GM19025 (cell line): ENCODE measurements around the gene TUB.

ENCODE experiments used
- ATAC-seq: cut with Tn5 transposase; IDR thresholded peaks from one replicate; pipeline ENCODE4 v1.9.1; 2021; ENCODE audit warnings: mild to moderate bottlenecking, low read depth, moderate library complexity; ENCODE audit not compliant: unreplicated experiment

TUB gene

DNA sequence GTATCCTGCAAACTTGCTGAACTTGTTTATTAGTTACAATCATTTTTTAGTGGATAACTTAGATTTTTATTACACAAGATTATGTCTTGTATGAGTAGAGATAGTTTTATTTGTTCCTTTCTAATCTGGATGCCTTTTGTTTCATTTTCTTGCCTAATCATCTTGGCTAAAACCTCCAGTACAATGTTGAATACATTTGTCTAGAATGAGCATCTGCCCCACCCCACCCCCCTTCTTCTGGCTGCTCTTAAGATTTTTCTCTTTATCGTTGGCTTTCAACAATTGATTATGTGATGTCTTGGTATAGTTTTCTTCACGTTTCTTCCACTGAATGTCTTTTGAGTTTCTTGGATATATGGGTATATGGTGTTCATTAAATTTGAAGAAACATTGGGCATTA is 37.3 kb upstream of the TUB start:
- no peak for ATAC-seq

- no peak for ATAC-seq
These were observed 35.2 kb upstream of the TUB start for GRCh38 chr11:8045839-8046238.

DNA sequence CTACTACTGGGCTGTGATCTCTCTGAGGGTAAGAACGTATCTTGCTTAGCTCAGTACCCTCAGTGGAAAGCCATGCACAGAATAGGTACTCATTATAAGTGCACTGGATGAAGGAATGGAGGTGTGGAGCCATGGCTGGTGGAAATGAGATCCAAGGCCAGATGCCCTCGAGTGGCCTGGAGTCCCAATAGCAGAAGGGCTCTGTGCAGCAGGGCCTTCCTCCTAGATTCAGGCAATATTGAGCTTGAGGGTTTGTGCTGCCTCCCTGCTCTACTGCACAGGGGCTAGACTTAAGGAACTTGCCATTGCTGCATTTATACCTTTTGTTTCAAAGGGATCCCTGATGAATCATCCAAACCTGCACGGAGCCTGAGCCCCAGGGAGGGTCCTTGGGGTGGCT is 33.6 kb upstream of the TUB start:
- ATAC-seq: no peak

DNA sequence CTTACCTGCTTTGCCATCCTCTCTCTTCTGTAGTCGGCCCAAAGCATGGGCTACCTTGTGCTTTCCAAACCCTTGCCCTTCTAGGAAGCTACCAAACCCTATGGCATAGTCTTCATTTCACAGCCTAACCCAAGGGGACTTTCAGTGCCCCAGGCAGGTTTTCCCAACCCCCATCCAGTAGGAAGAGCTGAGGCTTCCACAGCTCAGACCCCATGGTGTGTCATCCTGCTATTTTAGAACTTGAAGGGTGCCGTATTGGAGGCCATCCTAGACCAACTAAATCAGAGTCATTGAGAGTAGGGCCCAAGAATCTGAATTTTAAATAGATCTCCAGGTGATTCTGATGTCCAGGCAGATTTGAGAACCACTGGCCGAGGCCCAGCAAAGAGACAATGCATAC is 31.9 kb upstream of the TUB start:
- no peak for ATAC-seq

DNA sequence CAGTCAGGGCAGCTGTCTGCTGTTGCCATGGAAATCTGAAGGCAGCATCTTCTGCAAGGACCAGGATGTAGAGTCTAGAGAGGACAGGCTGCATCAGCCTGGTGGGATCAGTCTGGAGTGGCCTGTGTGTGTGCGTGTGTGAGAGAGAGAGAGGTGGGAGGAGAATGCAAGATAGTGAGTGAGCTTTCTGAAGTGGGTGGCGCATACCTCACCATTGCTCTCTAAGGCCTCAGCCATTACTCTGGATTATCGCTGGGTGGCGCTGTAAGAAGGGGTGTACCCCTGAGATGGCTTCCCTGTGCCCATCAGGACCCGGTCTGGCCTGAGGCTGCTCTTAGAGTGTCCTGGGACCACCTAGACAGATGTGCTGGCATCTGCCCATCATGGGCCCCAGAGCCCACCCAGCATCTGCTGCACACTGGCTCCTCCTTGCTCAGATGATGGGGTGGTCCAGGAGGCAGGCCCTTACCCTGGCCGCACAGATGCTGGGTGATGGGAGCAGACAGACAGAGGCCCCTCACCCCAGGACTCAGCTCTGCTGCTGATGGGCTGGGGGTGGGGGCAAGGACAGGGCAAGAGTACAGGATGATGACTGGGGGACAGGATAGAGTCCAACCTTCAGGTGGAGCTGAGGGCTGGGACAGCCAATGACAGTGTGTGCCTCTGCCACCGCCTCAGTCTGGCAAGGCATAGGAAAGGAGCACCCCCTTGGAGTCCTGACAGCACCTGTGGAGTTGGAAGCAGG is 25.7 kb upstream of the TUB start:
- no peak for ATAC-seq

- ATAC-seq: no peak
These were observed 25.0 kb upstream of the TUB start for GRCh38 chr11:8055836-8056526.

GRCh38 chr11:8056810-8057463 is 24.1 kb upstream of the TUB start:
- no peak for ATAC-seq

DNA sequence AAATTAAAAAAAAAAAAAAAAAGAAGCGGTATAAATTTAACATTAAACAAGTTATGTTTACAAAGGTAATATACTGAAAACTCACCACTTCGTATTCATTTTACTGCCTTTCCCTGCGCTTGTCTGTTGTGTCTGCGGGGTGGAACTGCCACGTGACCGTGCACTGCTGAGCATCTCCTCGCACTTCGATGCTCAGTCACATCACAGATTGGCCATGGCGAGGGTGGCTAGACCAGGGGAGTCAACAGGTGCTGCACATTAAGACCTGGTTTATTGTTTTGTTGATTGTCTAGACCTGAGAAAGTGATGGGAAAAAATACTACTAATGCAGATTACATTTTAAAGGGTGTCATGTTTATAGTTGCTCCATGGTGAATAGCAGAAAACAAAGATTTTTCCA is 22.8 kb upstream of the TUB start:
- no peak for ATAC-seq

DNA sequence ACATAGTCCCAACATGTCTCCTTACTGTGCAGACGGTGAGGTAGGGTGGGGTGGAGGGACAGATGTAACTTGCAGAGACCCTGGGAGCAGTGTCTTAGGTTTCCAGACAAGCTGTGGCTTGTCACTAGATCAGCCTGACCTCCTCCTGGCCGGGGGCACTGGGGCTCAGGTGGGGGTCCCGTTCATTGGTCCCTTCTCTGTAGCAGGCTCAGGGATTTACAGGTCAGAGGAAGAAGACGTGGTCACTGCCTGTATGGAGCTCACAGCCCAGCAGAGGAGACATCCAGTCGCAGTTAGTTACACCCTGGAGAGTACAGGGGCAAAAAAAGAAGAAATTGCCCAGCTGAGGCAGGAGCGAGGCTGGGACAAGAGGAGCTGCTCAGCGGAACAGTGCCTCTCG is 22.0 kb upstream of the TUB start:
- ATAC-seq: no peak

DNA sequence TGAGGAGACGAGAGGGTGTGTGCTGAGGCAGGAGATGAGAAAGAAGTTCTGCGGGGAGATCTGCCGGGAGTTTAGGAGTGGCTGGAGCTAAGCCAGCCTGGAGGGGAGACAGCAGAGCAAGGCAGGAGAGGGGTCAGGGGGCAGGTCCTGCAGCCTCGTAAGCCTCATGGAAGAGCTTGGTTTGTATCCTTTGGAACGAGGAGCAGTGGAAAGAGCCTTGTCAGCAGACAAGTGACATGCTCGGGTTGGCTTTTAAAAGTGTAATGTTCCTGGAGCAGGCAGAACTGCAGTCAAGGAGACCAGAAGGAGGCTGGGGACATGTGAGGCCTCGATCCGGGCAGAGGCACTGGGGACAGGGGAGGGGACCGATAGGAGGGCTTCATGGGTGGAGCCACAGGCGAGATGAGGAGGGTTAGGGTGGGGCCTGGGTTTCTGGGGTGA is 21.4 kb upstream of the TUB start:
- no peak for ATAC-seq

DNA sequence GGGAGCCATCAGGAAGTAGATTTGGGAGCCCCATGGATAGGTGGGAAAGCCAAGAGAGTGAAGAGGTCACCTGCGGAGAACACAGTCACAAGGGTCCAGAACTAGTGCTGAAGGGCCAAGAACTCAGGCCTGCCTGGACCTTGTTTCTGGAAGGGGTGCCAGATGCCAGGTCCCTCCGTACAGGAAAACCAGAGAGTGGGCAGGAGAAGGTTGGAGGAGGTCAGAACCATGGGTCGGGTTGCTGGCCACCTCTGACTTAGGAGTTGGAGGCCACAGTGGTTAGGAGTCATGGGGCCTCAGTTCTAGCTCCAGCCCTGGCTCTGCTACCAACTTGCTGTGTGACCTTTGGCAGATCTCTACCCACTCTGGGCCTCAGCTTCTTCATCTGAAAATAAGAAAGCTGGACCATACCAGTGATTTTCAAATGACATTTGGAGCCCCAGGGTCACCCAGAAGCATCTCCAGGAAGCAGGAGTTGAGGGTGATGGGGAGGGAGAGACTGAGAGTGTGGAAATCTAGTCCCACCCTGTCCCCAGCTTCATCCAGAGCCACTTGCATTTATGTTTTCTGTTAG is 20.8 kb upstream of the TUB start:
- no peak for ATAC-seq

GRCh38 chr11:8060801-8061554 is 20.0 kb upstream of the TUB start:
- no peak for ATAC-seq

- no peak for ATAC-seq
These were observed 19.2 kb upstream of the TUB start for GRCh38 chr11:8061555-8062428.

DNA sequence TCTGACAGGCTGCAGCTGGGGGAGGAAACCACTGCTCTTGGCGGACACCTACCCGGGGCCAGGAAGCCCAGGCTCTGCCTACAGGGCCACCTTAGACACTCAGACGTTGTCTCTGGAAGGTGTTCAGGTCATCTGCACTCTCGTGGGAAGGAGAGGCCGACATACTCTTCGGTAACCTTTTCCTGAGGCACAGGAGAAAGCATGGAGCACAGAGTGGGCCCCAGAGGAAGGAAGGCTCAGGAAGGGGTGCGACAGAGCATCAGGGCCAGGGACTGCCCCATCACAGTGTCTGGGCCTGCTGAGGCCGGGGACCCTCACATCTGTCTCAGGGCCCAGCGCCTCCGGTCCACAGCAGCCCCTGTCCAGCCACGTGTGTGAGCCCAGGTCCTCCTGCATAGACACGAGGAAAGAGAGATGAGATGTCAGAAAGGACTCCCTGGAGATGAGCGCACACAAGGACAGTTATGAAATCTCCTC is 18.2 kb upstream of the TUB start:
- no peak for ATAC-seq

DNA sequence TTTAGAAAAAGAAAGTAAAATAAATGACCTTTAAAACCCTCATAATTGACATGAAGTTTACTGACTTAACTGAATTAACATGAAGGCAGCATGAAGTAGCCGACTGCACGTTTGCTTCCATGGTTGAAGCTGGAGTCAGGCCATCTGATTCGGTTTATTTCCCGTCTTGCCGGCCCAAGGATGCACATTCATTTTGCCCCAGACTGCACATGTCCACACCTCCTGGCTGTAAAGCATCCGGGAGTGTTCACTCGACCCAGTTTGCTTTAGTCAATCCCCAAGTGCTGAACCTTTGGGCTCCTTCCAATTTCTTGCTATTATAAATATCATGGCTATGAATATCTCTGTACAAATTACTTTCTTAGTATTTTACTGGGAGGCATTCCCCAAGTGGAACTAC is 17.7 kb upstream of the TUB start:
- no peak for ATAC-seq

- ATAC-seq: no peak
These were observed 16.0 kb upstream of the TUB start for GRCh38 chr11:8065031-8065430.

DNA sequence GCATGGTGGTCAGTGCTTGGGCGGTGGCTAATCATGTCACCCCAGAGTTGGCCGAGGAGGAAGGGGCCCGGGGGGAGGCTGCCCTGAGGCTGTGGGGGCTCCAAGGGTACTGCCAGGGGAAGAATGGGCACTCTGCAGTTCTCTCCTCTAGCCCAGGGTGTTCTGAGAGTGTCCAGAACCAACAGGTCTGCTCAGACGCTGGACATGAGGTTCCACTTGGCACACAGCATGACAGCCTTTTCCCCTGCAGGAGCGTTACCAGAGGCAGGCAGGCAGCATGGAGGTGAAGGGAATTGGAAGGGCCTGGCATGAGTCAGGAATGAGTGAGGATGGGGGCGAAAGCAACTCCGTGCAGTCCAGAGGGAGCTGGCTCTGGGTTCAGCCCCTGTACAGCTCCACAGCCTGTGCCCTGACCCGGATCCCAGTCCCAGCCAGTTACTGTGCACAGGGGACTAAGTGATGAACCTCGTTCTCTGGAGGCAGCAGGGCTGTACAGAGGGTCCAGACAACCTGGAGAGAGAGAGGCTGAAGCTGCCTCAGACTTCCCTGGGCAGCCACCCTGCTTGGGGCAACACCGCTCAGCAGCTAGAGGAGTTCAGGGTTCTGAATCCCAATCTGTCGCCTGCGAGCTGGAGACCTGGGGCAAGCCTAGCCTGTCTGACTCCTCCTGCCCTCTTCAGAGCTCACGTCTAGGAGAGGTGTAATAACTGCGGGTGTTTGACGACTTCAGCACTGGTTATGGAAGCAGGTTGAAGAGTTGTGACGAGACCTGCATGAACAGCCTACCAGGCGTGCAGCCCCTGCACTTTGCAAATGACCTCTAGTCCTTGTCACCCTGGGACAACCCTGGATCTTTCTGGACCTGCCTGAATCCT is 14.7 kb upstream of the TUB start:
- no peak for ATAC-seq

- no peak for ATAC-seq
These were observed 14.0 kb upstream of the TUB start for GRCh38 chr11:8066911-8067455.
